C4-2B (cell line): ENCODE measurements around the gene KRT83.

Source experiments
- H3K27ac ChIP-seq: fragments of 450-650 bp; 2 replicates; pipeline ENCODE4 v1.5.1; 2017
- CTCF ChIP-seq: fragments of 450-650 bp; conservative IDR thresholded peaks from 2 replicates; pipeline ENCODE4 v1.5.1; 2017; ENCODE audit warnings: mild to moderate bottlenecking
- ZFX ChIP-seq: fragments of 450-650 bp; IDR thresholded peaks from 2 replicates; pipeline ENCODE4 v1.6.1; 2017

Gene KRT83

DNA sequence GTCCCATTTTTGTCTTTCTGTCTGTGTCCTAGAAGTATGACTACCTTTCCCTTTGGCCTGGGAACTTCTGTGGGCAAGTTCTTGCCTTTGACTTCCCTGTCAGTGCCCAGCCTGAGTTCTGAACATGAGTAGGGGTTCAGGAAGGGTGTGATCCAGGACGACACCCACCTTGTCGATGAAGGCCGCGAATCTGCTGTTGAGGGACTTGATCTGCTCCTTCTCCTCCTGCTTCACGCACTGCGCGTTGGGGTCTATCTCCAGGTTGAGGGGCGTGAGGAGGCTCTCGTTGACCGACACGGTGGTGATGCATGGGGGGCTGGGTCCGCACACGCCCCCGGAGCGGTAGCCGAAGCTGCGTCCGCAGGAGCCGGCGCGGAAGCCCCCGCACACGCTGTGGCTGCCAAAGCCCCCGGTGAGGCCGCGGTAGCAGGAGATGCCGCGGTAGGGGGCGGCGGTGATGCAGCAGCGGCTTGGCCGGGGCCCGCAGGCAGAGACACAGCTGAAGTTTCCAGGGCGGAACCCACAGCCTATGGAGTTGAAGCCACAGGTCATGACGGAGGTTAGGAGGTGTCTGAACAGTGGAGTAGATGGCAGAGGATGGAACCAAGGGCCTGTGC, at the start of gene KRT83:
Gene KRT83 (minus strand): TSS at position 615 of the 617 bp plus-strand sequence. CDS start 63 bp downstream, at position 552.
- TF ChIP-seq CTCF (no peak), ZFX (no peak)
- H3K27ac ChIP-seq, result no peak within 1 kb of the TSS

- H3K27ac ChIP-seq, result no peak overlapping the region
- TF ChIP-seq CTCF (no peak), ZFX (no peak)
Observed at GRCh38 chr12:52369809-52370208, 48.6 kb upstream of the KRT83 start.

- H3K27ac ChIP-seq, result no peak overlapping the region
- TF ChIP-seq CTCF (no peak), ZFX (no peak)
Observed at GRCh38 chr12:52369211-52369610, 48.0 kb upstream of the KRT83 start.

- no peak overlapping the region for H3K27ac ChIP-seq
- TF ChIP-seq ZFX (no peak), CTCF (no peak)
Observed at GRCh38 chr12:52368508-52368907, 47.3 kb upstream of the KRT83 start.

DNA sequence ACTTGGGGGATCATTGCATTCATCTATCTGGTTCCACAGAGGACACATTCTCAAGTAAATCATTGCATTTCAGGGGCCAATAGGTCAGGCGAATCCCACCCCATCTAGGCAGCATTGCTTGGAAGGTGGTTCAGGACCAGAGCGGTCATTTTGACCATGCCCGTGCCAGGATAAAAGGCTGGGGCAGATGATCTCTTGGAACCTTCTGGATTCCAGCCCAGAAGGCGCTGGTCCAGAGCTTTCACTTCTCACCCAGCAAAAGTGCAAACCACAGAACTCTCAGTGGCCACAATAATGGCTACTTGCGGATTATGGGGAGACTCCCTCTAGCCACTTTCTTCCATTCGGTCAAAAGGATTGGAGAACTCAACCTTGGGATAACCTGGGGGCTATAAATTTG, 46.7 kb upstream of the KRT83 start:
- TF ChIP-seq CTCF, result no peak
- H3K27ac ChIP-seq, result no peak overlapping the region

- no peak within 1 kb of the TSS for H3K27ac ChIP-seq
- TF ChIP-seq CTCF, result no peak
Observed at GRCh38 chr12:52366738-52367485, 45.7 kb upstream of the KRT83 start, which contains the start of gene KRT85. Gene KRT85 (minus strand): TSS chr12:52367481. CDS start chr12:52367405, 76 bp downstream.

DNA sequence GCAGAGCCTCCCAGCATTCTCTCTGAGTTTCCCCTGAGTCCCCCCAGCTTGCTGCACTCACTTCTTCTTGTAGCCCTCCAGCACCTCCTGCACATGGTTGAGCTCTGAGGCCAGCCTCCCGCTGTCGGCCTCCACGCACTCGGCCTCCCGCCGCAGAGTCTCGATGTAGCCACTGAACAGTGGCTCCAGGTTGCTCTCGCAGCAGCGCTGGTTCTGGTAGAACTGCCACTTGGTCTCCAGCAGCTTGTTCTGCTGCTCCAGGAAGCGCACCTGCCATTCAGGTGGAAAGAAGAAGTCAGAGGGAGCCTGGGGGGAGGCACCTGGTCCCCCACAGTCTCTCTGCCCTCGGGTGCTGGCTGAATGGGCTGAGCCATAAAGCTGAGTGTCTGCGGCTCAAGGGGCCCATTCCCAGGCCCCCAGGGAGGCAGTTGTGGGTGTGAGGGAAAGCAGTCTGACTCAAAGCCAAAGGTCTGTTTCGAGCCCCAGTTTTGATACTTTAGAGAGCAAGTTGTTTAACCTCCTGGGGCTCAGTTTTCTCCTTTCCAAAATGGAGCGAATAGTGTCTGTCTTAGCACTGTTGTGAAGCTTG, 43.8 kb upstream of the KRT83 start:
- H3K27ac ChIP-seq, result no peak overlapping the region
- no peak for TF ChIP-seq CTCF
- no peak for TF ChIP-seq ZFX
